Breast epithelium (tissue), 4 donors: ENCODE data around the gene CLDN1. TPM values are rescaled to one million over a fixed set of nuclear protein-coding genes. Genes with fewer than 3 reads are reported as not detected.

ENCODE experiments used
- DNase-seq, 2 donors: peaks; one replicate each; pipeline ENCODE4 v3.0.0-alpha.2; 2019; ENCODE audit warnings: low spot score in 2 of 2
- H3K27ac ChIP-seq, 2 donors: fragments of 200-600 bp; sonication (generic) in 1 of 2; one replicate each; pipeline ENCODE4 v1.5.1; 2016 to 2019; ENCODE audit warnings: mild to moderate bottlenecking in 1 of 2
- H3K27me3 ChIP-seq, 2 donors: fragments of 200-600 bp; sonication (generic) in 1 of 2; one replicate each; pipeline versions ENCODE4 v1.5.1 to v1.6.0; 2017 to 2019; ENCODE audit warnings: control low read depth in 1 of 2, mild to moderate bottlenecking in 1 of 2
- H3K36me3 ChIP-seq: fragments of 200-600 bp; one replicate; pipeline ENCODE4 v1.5.1; 2019
- H3K4me1 ChIP-seq, 2 donors: fragments of 200-600 bp; sonication (generic); one replicate each; pipeline ENCODE4 v1.5.1; 2016 to 2019; ENCODE audit warnings: control low read depth in 1 of 2
- H3K4me3 ChIP-seq, 3 donors: fragments of 200-600 bp; sonication (generic); 1 replicate in 2 of 3; 2 replicates in 1 of 3; pipeline ENCODE4 v1.5.1; 2016 to 2019; ENCODE audit warnings: mild to moderate bottlenecking in 3 of 3, moderate library complexity in 2 of 3
- H3K9me3 ChIP-seq, 2 donors: fragments of 200-600 bp; sonication (generic) in 1 of 2; one replicate each; pipeline ENCODE4 v1.5.1; 2016 to 2019; ENCODE audit warnings: control low read depth in 1 of 2
- CTCF ChIP-seq, 3 donors: fragments of 450-650 bp; IDR thresholded peaks; one replicate each; pipeline ENCODE4 v1.5.1; 2016 to 2017; ENCODE audit warnings: antibody characterized with exemption in 3 of 3, mild to moderate bottlenecking in 3 of 3, moderate library complexity in 3 of 3
- POLR2A ChIP-seq: fragments of 450-650 bp; IDR thresholded peaks from one replicate; pipeline ENCODE4 v1.6.1; 2016; ENCODE audit warnings: antibody characterized with exemption, mild to moderate bottlenecking, moderate library complexity
- POLR2AphosphoS5 ChIP-seq, 3 donors: sonication (generic); formaldehyde crosslinking; IDR thresholded peaks; one replicate each; pipeline ENCODE4 v1.6.1; 2017; ENCODE audit warnings: antibody characterized with exemption in 3 of 3
- intact Hi-C: fragments of 100-400 bp; cut with DNase I; formaldehyde crosslinking; loops from one replicate; pipeline ENCODE4 v1.15.1; 2023; ENCODE audit warnings: low total_unique reads
- total RNA-seq, 3 donors: library from RNA; depleted of rRNA; stranded (reverse); fragments of >200 nt; gene quantifications; one replicate each; pipeline ENCODE4 v1.1.0, GENCODE V29; 2016

CLDN1 gene
- total RNA-seq, 3 donors from 2014 or later: 0.80 to 51.8 (median 2.9) TPM

GRCh38 chr3:190345027-190345821 lies 23.0 kb upstream of the CLDN1 start:
- TF ChIP-seq POLR2A (no peak), CTCF (IDR thresholded peaks at IDR 0.05) (no peak), POLR2AphosphoS5 (IDR thresholded peaks at IDR 0.05) (no peak)
- Histone ChIP-seq H3K27me3 (no peaks in the 10 kb centered on the region), H3K27ac (peak overlapping the region; percentile 74 to 81), H3K9me3 (no peaks in the 10 kb centered on the region), H3K4me1 (no peaks in the 10 kb centered on the region), H3K36me3 (no peaks in the 10 kb centered on the region), H3K4me3 (peak overlapping the region in 1 of 3 donors; percentile 4)
- no peak for DNase-seq
- intact Hi-C loops: no loop called here

- no peak for DNase-seq
- H3K27me3 ChIP-seq: no peaks in the 10 kb centered on the region
- H3K27ac ChIP-seq: no peak overlapping the region
- TF ChIP-seq POLR2A: no peak
- H3K36me3 ChIP-seq: no peaks in the 10 kb centered on the region
- intact Hi-C loops: no loop called here
- no peaks in the 10 kb centered on the region for H3K4me1 ChIP-seq
- H3K4me3 ChIP-seq: no peak overlapping the region
- H3K9me3 ChIP-seq: no peaks in the 10 kb centered on the region
Measured at GRCh38 chr3:190340071-190340470, 17.8 kb upstream of the CLDN1 start.

- DNase-seq: no peak
- H3K36me3 ChIP-seq: no peaks in the 10 kb centered on the region
- H3K27me3 ChIP-seq: no peaks in the 10 kb centered on the region
- no peaks in the 10 kb centered on the region for H3K9me3 ChIP-seq
- H3K4me3 ChIP-seq: no peak overlapping the region
- no peaks in the 10 kb centered on the region for H3K4me1 ChIP-seq
- TF ChIP-seq POLR2A: no peak
- H3K27ac ChIP-seq: no peak overlapping the region
- intact Hi-C loops: no loop called here
Measured at GRCh38 chr3:190339130-190339529, 16.9 kb upstream of the CLDN1 start.

- no peaks in the 10 kb centered on the region for H3K4me1 ChIP-seq
- H3K9me3 ChIP-seq: no peaks in the 10 kb centered on the region
- H3K36me3 ChIP-seq: no peaks in the 10 kb centered on the region
- H3K4me3 ChIP-seq: no peak overlapping the region
- no peak for TF ChIP-seq CTCF (IDR thresholded peaks at IDR 0.05)
- TF ChIP-seq POLR2A: no peak
- TF ChIP-seq POLR2AphosphoS5 (IDR thresholded peaks at IDR 0.05): no peak
- H3K27ac ChIP-seq: no peak overlapping the region
- H3K27me3 ChIP-seq: no peaks in the 10 kb centered on the region
- intact Hi-C loops: no loop called here
- DNase-seq: no peak
Measured at GRCh38 chr3:190338717-190339116, 16.5 kb upstream of the CLDN1 start.

GRCh38 chr3:190337301-190337700 lies 15.1 kb upstream of the CLDN1 start:
- Histone ChIP-seq H3K27me3 (no peaks in the 10 kb centered on the region), H3K27ac (no peak overlapping the region), H3K4me3 (no peak overlapping the region), H3K4me1 (no peaks in the 10 kb centered on the region), H3K9me3 (no peaks in the 10 kb centered on the region), H3K36me3 (no peaks in the 10 kb centered on the region)
- intact Hi-C loops: no loop called here
- no peak for DNase-seq
- no peak for TF ChIP-seq POLR2A
- no peak for TF ChIP-seq POLR2AphosphoS5 (IDR thresholded peaks at IDR 0.05)
- TF ChIP-seq CTCF (IDR thresholded peaks at IDR 0.05): no peak

GRCh38 chr3:190336516-190337189 lies 14.4 kb upstream of the CLDN1 start:
- H3K36me3 ChIP-seq: no peaks in the 10 kb centered on the region
- intact Hi-C loops: no loop called here
- no peak for DNase-seq
- no peaks in the 10 kb centered on the region for H3K9me3 ChIP-seq
- no peaks in the 10 kb centered on the region for H3K4me1 ChIP-seq
- H3K27me3 ChIP-seq: no peaks in the 10 kb centered on the region
- no peak overlapping the region for H3K27ac ChIP-seq
- no peak for TF ChIP-seq POLR2A
- TF ChIP-seq POLR2AphosphoS5 (IDR thresholded peaks at IDR 0.05): no peak
- TF ChIP-seq CTCF (IDR thresholded peaks at IDR 0.05): no peak
- no peak overlapping the region for H3K4me3 ChIP-seq
